GM19025 (cell line): ENCODE measurements around the gene KLF11.
A peak's percentile ranks its signal among the peaks of the same experiment; 100 is the strongest.
"Not testable (repeated sequence)": the region's sequence is repeated elsewhere in the genome, so short reads cannot be mapped to it uniquely, and the experiment has no call there.

ENCODE experiments used
- ATAC-seq: cut with Tn5 transposase; IDR thresholded peaks from one replicate; pipeline ENCODE4 v1.9.1; 2021; ENCODE audit warnings: mild to moderate bottlenecking, low read depth, moderate library complexity; ENCODE audit not compliant: unreplicated experiment

The KLF11 gene

GRCh38 chr2:10080536-10081304 is 37.4 kb downstream of the KLF11 start:
- ATAC-seq: peak; percentile 18

- ATAC-seq: no peak
Measured at GRCh38 chr2:10083046-10083445, 39.7 kb downstream of the KLF11 start.

- peak; percentile 30 for ATAC-seq
Measured at GRCh38 chr2:10083692-10084211, 40.4 kb downstream of the KLF11 start.

- ATAC-seq: no peak
Measured at GRCh38 chr2:10084223-10084865, 41.0 kb downstream of the KLF11 start.

GRCh38 chr2:10085043-10085667 is 41.8 kb downstream of the KLF11 start:
- ATAC-seq: no peak

- no peak for ATAC-seq
Measured at GRCh38 chr2:10085668-10086059, 42.3 kb downstream of the KLF11 start.

- ATAC-seq: no peak
Measured at GRCh38 chr2:10086950-10087349, 43.6 kb downstream of the KLF11 start.

GRCh38 chr2:10087360-10087759 is 44.0 kb downstream of the KLF11 start:
- ATAC-seq: no peak

GRCh38 chr2:10089565-10090190 is 46.3 kb downstream of the KLF11 start:
- ATAC-seq: peak; percentile 54

GRCh38 chr2:10091182-10091888 is 48.0 kb downstream of the KLF11 start:
- peak; percentile 22 for ATAC-seq

- ATAC-seq: not testable (repeated sequence)
Measured at GRCh38 chr2:10091889-10092244, 48.5 kb downstream of the KLF11 start.

GRCh38 chr2:10094271-10094814 is 51.0 kb downstream of the KLF11 start:
- no peak for ATAC-seq

- no peak for ATAC-seq
Measured at GRCh38 chr2:10095175-10095574, 51.8 kb downstream of the KLF11 start.

GRCh38 chr2:10096641-10097040 is 53.3 kb downstream of the KLF11 start:
- ATAC-seq: no peak

- ATAC-seq: peak; percentile 76
Measured at GRCh38 chr2:10097352-10098148, 54.2 kb downstream of the KLF11 start.

- ATAC-seq: no peak
Measured at GRCh38 chr2:10101491-10101890, 58.1 kb downstream of the KLF11 start.

- ATAC-seq: no peak
Measured at GRCh38 chr2:10103179-10103578, 59.8 kb downstream of the KLF11 start.
